GM12878 (cell line): ENCODE data around the gene DNAJC15.

Source experiments
- CREB1 ChIP-seq: IDR thresholded peaks from 2 replicates; pipeline ENCODE4 v1.6.1; 2012; ENCODE audit warnings: low read depth, mild to moderate bottlenecking, inconsistent platforms
- EP300 ChIP-seq, 2 experiments: fragments of 150-350 bp in 1 of 2; IDR thresholded peaks; 2 replicates each; pipeline ENCODE4 v1.6.1; 2011 to 2012; ENCODE audit warnings: low read depth in 2 of 2, low read length in 2 of 2, borderline replicate concordance in 1 of 2, improper control_type of control experiment in 1 of 2, inconsistent platforms in 1 of 2; ENCODE audit not compliant: control insufficient read depth in 1 of 2
- FOXM1 ChIP-seq: IDR thresholded peaks from 2 replicates; pipeline ENCODE4 v1.6.1; 2012; ENCODE audit warnings: low read depth, mild to moderate bottlenecking, inconsistent platforms, low read length, moderate library complexity
- HDAC2 ChIP-seq: fragments of 200-600 bp; sonication (generic); IDR thresholded peaks from 2 replicates; pipeline ENCODE4 v1.6.1; 2017
- POLR2AphosphoS5 ChIP-seq: IDR thresholded peaks from 2 replicates; pipeline ENCODE4 v1.6.1; 2011; ENCODE audit warnings: mild to moderate bottlenecking, low read length, inconsistent platforms
- RAD21 ChIP-seq: IDR thresholded peaks from 2 replicates; pipeline ENCODE4 v1.6.1; 2011; ENCODE audit warnings: mild to moderate bottlenecking, low read depth, low read length, moderate library complexity; ENCODE audit not compliant: insufficient read depth

DNA sequence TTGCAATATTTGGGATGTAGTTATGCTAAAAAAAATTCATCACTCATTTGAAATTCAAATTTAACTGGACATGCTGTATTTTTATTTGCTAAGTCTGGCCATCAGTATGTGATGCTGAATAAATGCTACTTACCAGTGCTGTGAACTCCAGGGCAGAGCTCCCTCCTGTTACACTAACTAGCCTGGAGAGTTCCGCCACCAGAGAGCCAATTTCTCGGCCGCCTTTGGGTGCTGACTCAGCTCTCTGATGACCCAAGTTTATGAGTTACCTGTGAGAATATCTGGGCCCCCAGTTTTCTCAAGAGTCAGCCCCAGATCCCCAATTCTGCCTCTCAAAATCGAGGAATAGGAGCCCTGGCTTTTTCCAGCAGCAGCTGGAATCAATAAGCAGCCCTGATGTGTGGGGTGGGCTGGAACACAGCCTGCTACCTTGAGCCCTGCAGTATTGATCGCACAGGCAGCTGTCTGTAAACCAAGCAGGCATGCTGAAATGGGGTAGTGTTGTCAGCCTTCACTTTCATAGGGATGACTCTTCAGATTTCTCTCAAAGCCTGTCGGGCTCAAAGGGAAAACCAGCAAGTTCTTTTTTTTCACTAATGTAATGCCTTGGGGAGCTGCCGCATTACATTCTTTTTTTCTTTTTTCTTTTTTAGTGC lies 113.7 kb downstream of the DNAJC15 start:
- TF ChIP-seq RAD21 (no peak), POLR2AphosphoS5 (no peak), HDAC2 (no peak), CREB1 (no peak), EP300 (IDR thresholded peaks at IDR 0.05; ENCODE audit: borderline replicate concordance in 1 of 2, control insufficient read depth in 1 of 2, low read depth in 2 of 2, low read length in 2 of 2) (no peak), FOXM1 (no peak)
